Tibial artery (tissue), 4 donors: Measurements from ENCODE around the gene SLC6A19.

Experiments
- DNase-seq, 2 donors: peaks; one replicate each; pipeline ENCODE4 v3.0.0-alpha.2; 2019
- H3K27ac ChIP-seq, 2 donors: fragments of 200-600 bp; sonication (generic) in 1 of 2; 1 replicate in 1 of 2; 2 replicates in 1 of 2; pipeline ENCODE4 v1.5.1; 2018 to 2019; ENCODE audit warnings: mild to moderate bottlenecking in 1 of 2
- H3K27me3 ChIP-seq, 2 donors: fragments of 200-600 bp; sonication (generic) in 1 of 2; one replicate each; pipeline versions ENCODE4 v1.5.1 to v1.6.0; 2016 to 2019
- H3K36me3 ChIP-seq, 3 donors: fragments of 200-600 bp; sonication (generic) in 2 of 3; one replicate each; pipeline ENCODE4 v1.5.1; 2016 to 2019; ENCODE audit warnings: mild to moderate bottlenecking in 2 of 3
- H3K4me1 ChIP-seq, 4 donors: fragments of 200-600 bp; sonication (generic) in 2 of 4; 1 replicate in 3 of 4; 2 replicates in 1 of 4; pipeline ENCODE4 v1.5.1; 2016 to 2019
- H3K4me3 ChIP-seq, 2 donors: fragments of 200-600 bp; sonication (generic) in 1 of 2; 1 replicate in 1 of 2; 2 replicates in 1 of 2; pipeline ENCODE4 v1.5.1; 2018 to 2019; ENCODE audit warnings: mild to moderate bottlenecking in 2 of 2
- H3K9me3 ChIP-seq, 3 donors: fragments of 200-600 bp; sonication (generic) in 1 of 3; one replicate each; pipeline ENCODE4 v1.5.1; 2016 to 2019
- CTCF ChIP-seq, 2 experiments: fragments of 200-600 bp in 1 of 2; fragments of 450-650 bp in 1 of 2; IDR thresholded peaks; one replicate each; pipeline ENCODE4 v1.5.1; 2017 to 2019; ENCODE audit warnings: antibody characterized with exemption in 2 of 2, mild to moderate bottlenecking in 1 of 2, moderate library complexity in 1 of 2
- intact Hi-C: fragments of 100-400 bp; cut with DNase I; formaldehyde crosslinking; loops from one replicate; pipeline ENCODE4 v1.15.0; 2023; ENCODE audit warnings: low total_unique reads

Gene SLC6A19

GRCh38 chr5:1180096-1180495 lies 21.3 kb upstream of the SLC6A19 start:
- Histone ChIP-seq H3K9me3 (no peaks in the 10 kb centered on the region), H3K36me3 (no peaks in the 10 kb centered on the region), H3K4me1 (no peaks in the 10 kb centered on the region), H3K27me3 (peaks cover 0 to 36% of the 10 kb centered on the region in 2 donors), H3K4me3 (no peak overlapping the region), H3K27ac (no peak overlapping the region)
- no peak for TF ChIP-seq CTCF (IDR thresholded peaks at IDR 0.05)
- no peak for DNase-seq
- intact Hi-C loops: no loop called here

GRCh38 chr5:1180841-1181271 lies 20.5 kb upstream of the SLC6A19 start:
- intact Hi-C loops: no loop called here
- Histone ChIP-seq H3K27me3 (peaks cover 0 to 38% of the 10 kb centered on the region in 2 donors), H3K4me1 (no peaks in the 10 kb centered on the region), H3K27ac (no peak overlapping the region), H3K36me3 (no peaks in the 10 kb centered on the region), H3K9me3 (no peaks in the 10 kb centered on the region), H3K4me3 (no peak overlapping the region)
- TF ChIP-seq CTCF (IDR thresholded peaks at IDR 0.05): no peak
- no peak for DNase-seq

- no peak for TF ChIP-seq CTCF (IDR thresholded peaks at IDR 0.05)
- peak in 1 of 2 donors; percentile 10 for DNase-seq
- intact Hi-C loops: no loop called here
- Histone ChIP-seq H3K36me3 (no peaks in the 10 kb centered on the region), H3K27me3 (peaks cover 0 to 43% of the 10 kb centered on the region in 2 donors), H3K4me1 (no peaks in the 10 kb centered on the region), H3K9me3 (no peaks in the 10 kb centered on the region), H3K4me3 (no peak overlapping the region), H3K27ac (no peak overlapping the region)
Observed at GRCh38 chr5:1181451-1182359, 19.7 kb upstream of the SLC6A19 start.

DNA sequence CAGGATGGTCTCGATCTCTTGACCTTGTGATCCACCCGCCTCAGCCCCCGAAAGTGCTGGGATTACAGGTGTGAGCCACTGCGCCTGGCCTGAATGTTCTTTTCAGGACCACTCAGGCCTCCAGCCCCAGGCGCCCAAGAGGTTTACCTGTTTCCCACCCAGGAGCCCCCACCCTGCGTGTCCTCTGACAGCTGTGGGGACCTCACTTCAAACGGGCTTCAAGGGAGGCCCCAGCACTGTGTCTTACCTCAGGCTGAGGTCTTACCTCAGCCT lies 19.1 kb upstream of the SLC6A19 start:
- peaks cover 0 to 48% of the 10 kb centered on the region in 2 donors for H3K27me3 ChIP-seq
- intact Hi-C loops: no loop called here
- no peaks in the 10 kb centered on the region for H3K36me3 ChIP-seq
- peak in 1 of 2 donors; percentile 13 for DNase-seq
- no peaks in the 10 kb centered on the region for H3K9me3 ChIP-seq
- H3K4me1 ChIP-seq: no peaks in the 10 kb centered on the region
- no peak for TF ChIP-seq CTCF (IDR thresholded peaks at IDR 0.05)
- no peak overlapping the region for H3K4me3 ChIP-seq
- no peak overlapping the region for H3K27ac ChIP-seq

GRCh38 chr5:1182633-1183423 lies 18.6 kb upstream of the SLC6A19 start:
- peak in 1 of 2 donors; percentile 5 for DNase-seq
- intact Hi-C loops: no loop called here
- Histone ChIP-seq H3K4me1 (no peaks in the 10 kb centered on the region), H3K27me3 (peaks cover 0 to 51% of the 10 kb centered on the region in 2 donors), H3K27ac (no peak overlapping the region), H3K36me3 (no peaks in the 10 kb centered on the region), H3K4me3 (no peak overlapping the region), H3K9me3 (no peaks in the 10 kb centered on the region)
- no peak for TF ChIP-seq CTCF (IDR thresholded peaks at IDR 0.05)
